Daoy (cell line): Measurements from ENCODE around the gene ETFBKMT. TPM values are rescaled to one million over a fixed set of nuclear protein-coding genes. Genes with fewer than 3 reads are reported as not detected.

Experiments used
- DNase-seq: peaks from one replicate; pipeline ENCODE4 v3.0.0-alpha.2; 2015; ENCODE audit warnings: low read depth
- total RNA-seq: library from RNA; depleted of rRNA; stranded (reverse); fragments of >200 nt; shearing (Covaris generic); gene quantifications from 2 replicates; pipeline ENCODE4 v1.2.3, GENCODE V29; 2014; rRNA removed

Gene ETFBKMT, protein sequence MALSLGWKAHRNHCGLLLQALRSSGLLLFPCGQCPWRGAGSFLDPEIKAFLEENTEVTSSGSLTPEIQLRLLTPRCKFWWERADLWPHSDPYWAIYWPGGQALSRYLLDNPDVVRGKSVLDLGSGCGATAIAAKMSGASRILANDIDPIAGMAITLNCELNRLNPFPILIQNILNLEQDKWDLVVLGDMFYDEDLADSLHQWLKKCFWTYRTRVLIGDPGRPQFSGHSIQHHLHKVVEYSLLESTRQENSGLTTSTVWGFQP
- 1.0 and 1.4 TPM in 2 replicates for total RNA-seq

DNA sequence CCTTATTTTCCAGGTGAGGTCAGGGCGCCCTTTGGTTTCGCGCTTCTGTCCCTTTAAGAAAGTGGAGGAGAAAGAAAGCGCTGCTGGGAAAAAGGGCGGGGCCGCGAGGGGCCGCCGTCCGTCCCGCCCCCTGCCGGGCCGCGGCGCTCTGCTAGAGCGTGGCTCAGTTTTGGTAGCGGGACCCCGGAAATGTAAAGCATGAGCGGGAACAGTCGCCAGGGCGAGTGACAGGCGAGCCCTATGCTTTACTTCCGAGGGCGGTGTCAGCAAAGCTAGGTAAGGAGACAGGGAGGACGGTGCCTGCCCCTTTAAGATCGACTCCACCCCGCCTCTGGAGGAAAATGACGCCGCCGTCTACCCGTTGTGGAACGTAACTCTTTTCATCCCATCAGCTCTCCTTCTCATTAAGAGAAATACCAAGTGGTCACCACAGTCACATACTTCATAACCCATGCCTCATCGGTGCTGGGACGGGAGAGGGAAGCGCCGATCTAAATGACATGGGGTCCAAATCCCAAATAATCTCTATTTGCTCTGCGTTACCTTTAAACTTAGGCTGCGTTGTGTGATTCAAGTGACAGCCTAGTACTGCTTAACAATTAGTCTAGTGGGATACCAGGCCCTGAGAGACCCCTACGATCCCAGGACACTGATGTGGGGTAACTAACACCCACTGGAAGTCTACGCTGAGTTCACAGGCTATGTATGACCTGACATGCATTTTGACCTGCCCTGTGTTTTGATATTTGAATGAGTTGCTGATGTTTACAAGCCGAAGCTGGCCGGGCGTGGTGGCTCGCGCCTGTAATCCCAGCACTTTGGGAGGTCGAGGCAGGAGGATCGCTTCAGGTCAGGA, at the start of gene ETFBKMT:
ETFBKMT (plus strand) TSS at position 602 of the 856 bp plus-strand sequence. CDS start 2,266 bp downstream, outside the sequence.
- peak; percentile 94 for DNase-seq

DNA sequence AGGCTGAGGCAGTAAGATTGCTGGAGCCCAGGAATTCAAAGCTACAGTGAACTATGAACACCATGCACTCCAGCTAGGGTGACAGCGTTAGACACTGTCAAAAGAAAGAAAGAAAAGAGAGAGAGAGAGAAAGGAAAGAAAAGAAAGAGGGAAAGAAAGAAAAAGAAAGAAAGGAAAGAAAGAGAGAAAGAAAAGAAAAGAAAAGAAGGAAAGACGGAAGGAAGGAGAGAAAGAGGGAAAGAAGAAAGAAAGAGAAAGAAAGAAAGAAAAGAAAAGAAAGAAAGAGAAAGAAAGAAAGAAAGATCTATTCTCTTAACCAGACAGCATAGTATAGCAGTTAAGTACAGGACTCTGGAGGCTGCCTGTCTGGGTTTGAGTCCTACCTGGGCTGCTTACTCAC, 46.7 kb upstream of the ETFBKMT start:
- no peak for DNase-seq

DNA sequence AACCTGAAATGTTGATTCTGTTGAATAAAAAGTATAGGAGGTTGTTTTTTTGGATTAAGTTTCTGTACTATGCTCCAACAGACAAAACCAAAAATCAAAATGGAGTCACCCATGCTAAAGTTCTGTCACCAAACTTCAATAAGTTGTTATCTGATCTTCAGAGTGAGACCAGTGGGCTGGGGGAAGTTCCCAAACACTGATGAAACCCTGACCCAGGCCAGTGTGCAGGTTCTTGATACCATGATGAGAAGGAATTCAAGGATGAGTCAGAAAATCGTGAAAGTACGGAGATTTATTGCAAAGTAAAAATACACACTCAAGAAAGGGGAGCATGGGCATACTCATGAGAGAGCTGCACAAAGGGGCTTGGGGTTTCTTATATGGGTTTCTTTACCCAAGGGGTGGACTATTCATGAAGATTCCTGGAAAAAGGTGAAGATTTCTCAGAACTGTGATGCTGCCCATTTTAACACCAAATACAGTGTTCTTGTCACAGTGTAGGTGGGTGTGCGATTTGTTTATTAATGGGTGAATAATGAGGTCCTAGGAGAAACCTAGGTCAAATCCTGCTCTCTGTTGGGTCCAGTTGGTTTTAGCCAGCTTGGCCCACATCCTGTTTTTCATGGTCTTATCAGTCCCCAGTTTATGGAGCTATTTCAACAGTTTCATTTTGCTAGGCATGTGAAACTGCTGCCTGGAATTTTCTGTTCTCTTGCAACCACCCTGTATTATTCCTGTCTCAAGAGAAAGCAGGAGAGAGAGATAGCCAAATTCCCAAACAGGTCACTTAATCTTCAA, 41.1 kb upstream of the ETFBKMT start:
- DNase-seq = peak; percentile 15

DNA sequence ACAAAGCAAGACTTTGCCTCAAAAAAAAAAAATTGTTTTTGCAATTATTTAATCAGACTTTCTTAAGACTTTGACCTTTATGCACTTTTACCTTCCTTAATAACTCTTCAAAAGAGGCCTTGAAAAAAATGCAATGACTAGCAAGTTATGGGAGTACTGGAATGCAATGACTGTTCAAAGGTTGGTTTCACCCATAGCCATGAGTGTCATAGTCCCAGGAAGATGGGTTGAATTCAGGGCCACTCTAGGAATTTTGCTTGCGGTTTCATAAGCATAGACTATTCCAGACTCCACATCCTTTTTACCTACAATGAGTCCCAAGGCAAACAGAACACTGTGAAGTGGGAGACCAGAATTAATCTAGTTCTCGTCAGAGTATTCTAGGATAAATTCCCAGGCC, 39.2 kb upstream of the ETFBKMT start:
- DNase-seq = no peak

GRCh38 chr12:31622038-31622437, 37.5 kb upstream of the ETFBKMT start:
- no peak for DNase-seq

- DNase-seq = no peak
These were observed 33.1 kb upstream of the ETFBKMT start for GRCh38 chr12:31626270-31626995.

- DNase-seq = no peak
These were observed 31.9 kb upstream of the ETFBKMT start for GRCh38 chr12:31627456-31628054.

DNA sequence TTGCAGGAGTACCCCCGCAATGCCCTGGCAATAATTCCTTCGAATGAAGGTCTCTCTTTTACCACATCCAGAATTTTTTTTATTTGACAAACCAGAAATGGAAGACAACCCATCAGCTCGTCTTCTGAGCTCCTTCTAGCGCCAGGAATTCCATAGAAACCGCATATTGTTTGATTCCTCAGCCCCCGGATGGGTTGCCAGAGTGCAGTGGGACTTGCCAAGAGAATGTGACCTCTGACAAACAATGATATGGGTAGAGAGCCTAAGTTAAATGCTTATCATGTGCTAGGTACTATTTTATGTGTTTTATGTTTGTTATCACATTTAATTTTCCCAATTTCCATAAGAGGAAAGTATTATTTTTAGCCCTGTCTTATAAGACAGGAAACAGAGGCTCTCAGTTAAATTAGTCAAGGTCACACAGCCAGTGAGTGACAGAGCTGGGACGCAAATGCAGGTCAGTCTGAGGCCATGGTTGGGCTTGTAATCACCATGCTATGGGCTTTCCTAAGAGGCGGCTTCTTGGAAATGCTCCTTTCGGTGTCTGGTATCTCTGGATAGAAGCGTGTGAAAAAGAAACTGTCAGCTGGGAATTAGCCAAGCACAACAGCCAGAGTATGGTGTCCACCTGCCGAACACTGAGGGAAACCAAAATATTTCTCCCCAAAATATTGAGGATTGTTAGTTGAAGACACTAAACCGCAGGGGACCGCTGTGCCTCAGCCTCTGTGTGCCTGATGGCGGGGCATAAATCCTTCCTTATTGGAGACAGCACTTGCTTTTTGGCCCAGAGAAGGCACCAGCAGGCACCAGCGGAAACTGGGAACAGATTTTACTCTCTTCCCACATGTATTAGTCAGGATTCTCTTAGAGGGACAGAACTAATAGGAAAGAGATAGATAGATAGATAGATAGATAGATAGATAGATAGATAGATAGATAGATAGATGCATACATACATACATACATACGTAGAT, 29.4 kb upstream of the ETFBKMT start:
- peak; percentile 19 for DNase-seq

- no peak for DNase-seq
These were observed 28.3 kb upstream of the ETFBKMT start for GRCh38 chr12:31631023-31631724.

GRCh38 chr12:31631809-31632208, 27.7 kb upstream of the ETFBKMT start:
- DNase-seq = no peak

DNA sequence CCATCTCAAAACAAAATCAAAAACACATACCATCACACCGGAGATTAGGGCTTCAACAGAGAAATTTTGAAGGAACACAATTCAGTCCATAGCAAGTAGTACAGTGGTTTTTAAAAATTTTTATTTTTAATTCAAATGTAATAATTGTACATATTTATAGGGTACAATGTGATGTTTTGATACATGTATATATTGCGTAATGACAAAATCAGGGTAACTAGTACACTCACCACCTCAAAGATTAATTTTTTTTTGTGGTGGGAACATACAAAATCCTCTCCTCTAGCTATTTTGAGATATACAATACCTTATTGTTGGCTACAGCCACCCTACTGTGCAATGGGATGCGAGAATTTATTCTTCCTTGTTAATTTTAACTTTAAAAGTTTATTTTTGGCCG, 26.0 kb upstream of the ETFBKMT start:
- no peak for DNase-seq

- no peak for DNase-seq
These were observed 24.9 kb upstream of the ETFBKMT start for GRCh38 chr12:31634620-31635019.

- DNase-seq = no peak
These were observed 17.9 kb upstream of the ETFBKMT start for GRCh38 chr12:31641509-31642090.

GRCh38 chr12:31644536-31644935, 15.0 kb upstream of the ETFBKMT start:
- no peak for DNase-seq

GRCh38 chr12:31645924-31646323, 13.6 kb upstream of the ETFBKMT start:
- no peak for DNase-seq

- peak; percentile 15 for DNase-seq
These were observed 12.4 kb upstream of the ETFBKMT start for GRCh38 chr12:31647086-31647491.

- no peak for DNase-seq
These were observed 8.6 kb upstream of the ETFBKMT start for GRCh38 chr12:31650918-31651317.

GRCh38 chr12:31651893-31652521, 7.5 kb upstream of the ETFBKMT start:
- no peak for DNase-seq
